DND-41 (cell line): Measurements from ENCODE around the gene CPEB4.

Experiments
- CTCF ChIP-seq: IDR thresholded peaks from 2 replicates; pipeline ENCODE4 v1.5.1; 2012; ENCODE audit warnings: borderline replicate concordance, low read length, moderate library complexity, mild to moderate bottlenecking; ENCODE audit not compliant: poor library complexity, severe bottlenecking; ENCODE audit errors: extremely low read depth
- EZH2 ChIP-seq: IDR thresholded peaks from 3 replicates; pipeline ENCODE4 v1.6.1; 2012; ENCODE audit warnings: borderline replicate concordance, low read depth, mild to moderate bottlenecking, moderate library complexity, low read length, inconsistent platforms; ENCODE audit not compliant: severe bottlenecking

GRCh38 chr5:174000076-174000475 is 111.9 kb downstream of the CPEB4 start:
- no peak for TF ChIP-seq CTCF
- TF ChIP-seq EZH2, result no peak
